ENCODE data around the gene HHIPL1.

DNA sequence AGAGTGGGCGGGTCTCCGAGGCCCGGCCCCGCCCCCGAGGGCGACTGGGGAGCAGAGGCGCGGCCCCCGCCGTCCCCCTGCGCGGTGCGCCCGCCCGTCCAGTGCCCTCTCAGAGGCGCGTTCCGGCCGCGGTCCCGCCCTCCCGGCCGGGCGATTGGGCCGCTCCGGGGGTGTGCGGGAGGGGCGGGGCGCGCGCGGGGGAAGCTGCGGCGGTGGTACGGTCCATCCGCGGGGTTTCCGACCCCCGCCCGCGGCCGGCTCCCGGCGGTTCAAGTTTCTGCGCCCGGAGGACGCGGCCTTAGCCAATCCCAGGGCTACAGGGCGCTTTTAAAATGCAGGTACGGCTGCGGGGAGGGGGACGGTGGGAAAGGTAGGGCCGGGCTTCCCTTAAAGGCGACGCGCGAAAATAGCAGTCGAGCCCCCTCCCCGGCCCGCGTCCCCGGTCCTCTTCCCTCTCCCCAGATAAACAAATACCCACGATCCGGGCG is 40.6 kb upstream of the HHIPL1 start:
- TF ChIP-seq, protein P1, sequence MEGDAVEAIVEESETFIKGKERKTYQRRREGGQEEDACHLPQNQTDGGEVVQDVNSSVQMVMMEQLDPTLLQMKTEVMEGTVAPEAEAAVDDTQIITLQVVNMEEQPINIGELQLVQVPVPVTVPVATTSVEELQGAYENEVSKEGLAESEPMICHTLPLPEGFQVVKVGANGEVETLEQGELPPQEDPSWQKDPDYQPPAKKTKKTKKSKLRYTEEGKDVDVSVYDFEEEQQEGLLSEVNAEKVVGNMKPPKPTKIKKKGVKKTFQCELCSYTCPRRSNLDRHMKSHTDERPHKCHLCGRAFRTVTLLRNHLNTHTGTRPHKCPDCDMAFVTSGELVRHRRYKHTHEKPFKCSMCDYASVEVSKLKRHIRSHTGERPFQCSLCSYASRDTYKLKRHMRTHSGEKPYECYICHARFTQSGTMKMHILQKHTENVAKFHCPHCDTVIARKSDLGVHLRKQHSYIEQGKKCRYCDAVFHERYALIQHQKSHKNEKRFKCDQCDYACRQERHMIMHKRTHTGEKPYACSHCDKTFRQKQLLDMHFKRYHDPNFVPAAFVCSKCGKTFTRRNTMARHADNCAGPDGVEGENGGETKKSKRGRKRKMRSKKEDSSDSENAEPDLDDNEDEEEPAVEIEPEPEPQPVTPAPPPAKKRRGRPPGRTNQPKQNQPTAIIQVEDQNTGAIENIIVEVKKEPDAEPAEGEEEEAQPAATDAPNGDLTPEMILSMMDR (IDR thresholded peaks at IDR 0.05): no peak
- TF ChIP-seq POLR2A (IDR thresholded peaks at IDR 0.05): peak; percentile 41
